ENCODE results near the gene SYNDIG1. TPM values are rescaled to one million over a fixed set of nuclear protein-coding genes. Genes with fewer than 3 reads are reported as not detected.

The SYNDIG1 gene
- total RNA-seq, 1 experiment from 2014 or later, result not detected

GRCh38 chr20:24542721-24543120, 73.3 kb downstream of the SYNDIG1 start:
- ATAC-seq (no peak), DNase-seq (no peak)
- H3K9me2 ChIP-seq (replicated peaks; ENCODE audit: low read length), result no peaks in the 10 kb centered on the region
- no peaks in the 10 kb centered on the region for H3K4me1 ChIP-seq (ENCODE audit: insufficient read depth, low read length)
- no peaks in the 10 kb centered on the region for H3K9me3 ChIP-seq (ENCODE audit: low read length)
- no peak overlapping the region for H3K4me3 ChIP-seq (ENCODE audit: low read length)
- H3K9ac ChIP-seq (ENCODE audit: low read length), result no peak overlapping the region
- no TSS peak for BruUV-seq (replicated peaks)
- ChIA-PET CTCF (no interaction called here), POLR2A (ENCODE audit: unreplicated experiment) (no interaction called here)
- H3K27me3 ChIP-seq (ENCODE audit: low read length), result peaks cover 93% of the 10 kb centered on the region
- intact Hi-C loops (cut with micrococcal nuclease), result no loop called here
- no peaks in the 10 kb centered on the region for H4K20me1 ChIP-seq (ENCODE audit: low read length)
- no peak overlapping the region for H3K4me2 ChIP-seq (ENCODE audit: low read length)
- no peaks in the 10 kb centered on the region for H3K79me2 ChIP-seq (ENCODE audit: low read length)
- H2AFZ ChIP-seq (ENCODE audit: low read length), result no peak overlapping the region
- no peak overlapping the region for H3K27ac ChIP-seq (ENCODE audit: low read length)
- no peak for TF ChIP-seq EZH2phosphoT487 (IDR thresholded peaks at IDR 0.05; ENCODE audit: borderline replicate concordance, low read length)
- TF ChIP-seq EZH2 (IDR thresholded peaks at IDR 0.05; ENCODE audit: low read length, unreplicated experiment), result no peak
- no peak for TF ChIP-seq CTCF (conservative IDR thresholded peaks at IDR 0.05; ENCODE audit: low read depth, low read length)
- no peaks in the 10 kb centered on the region for H3F3A ChIP-seq (ENCODE audit: low read length, unreplicated experiment)
- H3K36me3 ChIP-seq (ENCODE audit: low read depth, low read length), result no peaks in the 10 kb centered on the region

GRCh38 chr20:24543168-24543567, 73.7 kb downstream of the SYNDIG1 start:
- no TSS peak for BruUV-seq (replicated peaks)
- H3K27me3 ChIP-seq (ENCODE audit: low read length), result peaks cover 94% of the 10 kb centered on the region
- no peak overlapping the region for H2AFZ ChIP-seq (ENCODE audit: low read length)
- no peak overlapping the region for H3K4me3 ChIP-seq (ENCODE audit: low read length)
- no peaks in the 10 kb centered on the region for H3K4me1 ChIP-seq (ENCODE audit: insufficient read depth, low read length)
- H3K9ac ChIP-seq (ENCODE audit: low read length), result no peak overlapping the region
- no peak for TF ChIP-seq CTCF (conservative IDR thresholded peaks at IDR 0.05; ENCODE audit: low read depth, low read length)
- TF ChIP-seq EZH2phosphoT487 (IDR thresholded peaks at IDR 0.05; ENCODE audit: borderline replicate concordance, low read length), result no peak
- no peak for TF ChIP-seq EZH2 (IDR thresholded peaks at IDR 0.05; ENCODE audit: low read length, unreplicated experiment)
- POLR2A ChIA-PET (ENCODE audit: unreplicated experiment), result no interaction called here
- H3K9me2 ChIP-seq (replicated peaks; ENCODE audit: low read length), result no peaks in the 10 kb centered on the region
- H3K27ac ChIP-seq (ENCODE audit: low read length), result no peak overlapping the region
- no peak overlapping the region for H3K4me2 ChIP-seq (ENCODE audit: low read length)
- H3F3A ChIP-seq (ENCODE audit: low read length, unreplicated experiment), result no peaks in the 10 kb centered on the region
- ATAC-seq (no peak), DNase-seq (no peak)
- CTCF ChIA-PET, result no interaction called here
- H3K9me3 ChIP-seq (ENCODE audit: low read length), result no peaks in the 10 kb centered on the region
- no peaks in the 10 kb centered on the region for H4K20me1 ChIP-seq (ENCODE audit: low read length)
- H3K36me3 ChIP-seq (ENCODE audit: low read depth, low read length), result no peaks in the 10 kb centered on the region
- H3K79me2 ChIP-seq (ENCODE audit: low read length), result no peaks in the 10 kb centered on the region
- intact Hi-C loops (cut with micrococcal nuclease), result no loop called here

GRCh38 chr20:24543741-24544140, 74.3 kb downstream of the SYNDIG1 start:
- ChIA-PET POLR2A (ENCODE audit: unreplicated experiment) (no interaction called here), CTCF (no interaction called here)
- Histone ChIP-seq H3K9ac (ENCODE audit: low read length) (no peak overlapping the region), H2AFZ (ENCODE audit: low read length) (no peak overlapping the region), H3F3A (ENCODE audit: low read length, unreplicated experiment) (no peaks in the 10 kb centered on the region), H3K4me2 (ENCODE audit: low read length) (no peak overlapping the region), H3K36me3 (ENCODE audit: low read depth, low read length) (no peaks in the 10 kb centered on the region), H3K27ac (ENCODE audit: low read length) (no peak overlapping the region), H3K4me3 (ENCODE audit: low read length) (no peak overlapping the region), H3K79me2 (ENCODE audit: low read length) (no peaks in the 10 kb centered on the region), H3K27me3 (ENCODE audit: low read length) (peaks cover 94% of the 10 kb centered on the region), H4K20me1 (ENCODE audit: low read length) (no peaks in the 10 kb centered on the region), H3K9me3 (ENCODE audit: low read length) (no peaks in the 10 kb centered on the region), H3K4me1 (ENCODE audit: insufficient read depth, low read length) (no peaks in the 10 kb centered on the region), H3K9me2 (replicated peaks; ENCODE audit: low read length) (no peaks in the 10 kb centered on the region)
- ATAC-seq (no peak), DNase-seq (no peak)
- intact Hi-C loops (cut with micrococcal nuclease), result no loop called here
- no TSS peak for BruUV-seq (replicated peaks)
- TF ChIP-seq EZH2phosphoT487 (IDR thresholded peaks at IDR 0.05; ENCODE audit: borderline replicate concordance, low read length) (no peak), EZH2 (IDR thresholded peaks at IDR 0.05; ENCODE audit: low read length, unreplicated experiment) (no peak), CTCF (conservative IDR thresholded peaks at IDR 0.05; ENCODE audit: low read depth, low read length) (no peak)

All from PC-3 (cell line).